ENCODE measurements around the gene MTHFD1. TPM values are rescaled to one million over a fixed set of nuclear protein-coding genes. Genes with fewer than 3 reads are reported as not detected.

The MTHFD1 gene
- total RNA-seq, 1 donor from 2014 or later: 27.9 TPM

GRCh38 chr14:64495252-64495651 is 107.1 kb downstream of the MTHFD1 start:
- DNase-seq: no peak

- DNase-seq: no peak
Observed at GRCh38 chr14:64496764-64497163, 108.6 kb downstream of the MTHFD1 start.

- DNase-seq: no peak
Observed at GRCh38 chr14:64500088-64500487, 111.9 kb downstream of the MTHFD1 start.

GRCh38 chr14:64501411-64502171 is 113.4 kb downstream of the MTHFD1 start:
- DNase-seq: no peak

GRCh38 chr14:64502456-64502855 is 114.3 kb downstream of the MTHFD1 start:
- no peak for DNase-seq

- DNase-seq: no peak
Observed at GRCh38 chr14:64502887-64503433, 114.8 kb downstream of the MTHFD1 start.

- peak; percentile 89 for DNase-seq
Observed at GRCh38 chr14:64503434-64504309, 115.5 kb downstream of the MTHFD1 start, which contains the start of gene ZBTB25. Gene ZBTB25 (minus strand): TSS chr14:64503838. CDS start chr14:64490533, 13,305 bp downstream.

- peak; percentile 85 for DNase-seq
Observed at GRCh38 chr14:64504310-64504896, 116.2 kb downstream of the MTHFD1 start, which contains the start of gene ZBTB1. Gene ZBTB1 (plus strand): TSS chr14:64504770. CDS start chr14:64521505, 16,735 bp downstream.

GRCh38 chr14:64504897-64505794 is 117.0 kb downstream of the MTHFD1 start:
- DNase-seq: peak; percentile 73

GRCh38 chr14:64506721-64507120 is 118.6 kb downstream of the MTHFD1 start:
- DNase-seq: no peak

- no peak for DNase-seq
Observed at GRCh38 chr14:64507376-64508156, 119.4 kb downstream of the MTHFD1 start.

GRCh38 chr14:64508215-64508776 is 120.1 kb downstream of the MTHFD1 start:
- DNase-seq: no peak

GRCh38 chr14:64509036-64509435 is 120.9 kb downstream of the MTHFD1 start:
- no peak for DNase-seq

Small RNAs within 50 kb of the gene (small RNA-seq; reads per million reads assigned to genes)
- not detected for gene AL161756.2

Other genes starting within 250 kb of the MTHFD1 start
- gene ESR2, start 94.0 kb upstream of the MTHFD1 start, total RNA-seq: 1.4 TPM
- 31.7 TPM for gene AKAP5, start 77.1 kb downstream of the MTHFD1 start, total RNA-seq
- gene ZBTB25, start 115.5 kb downstream of the MTHFD1 start, total RNA-seq: 17.2 TPM
- gene ZBTB1, start 116.4 kb downstream of the MTHFD1 start, total RNA-seq: 47.6 TPM
- gene HSPA2, start 152.4 kb downstream of the MTHFD1 start, total RNA-seq: 7.6 TPM
- 1.4 TPM for gene PPP1R36, start 161.6 kb downstream of the MTHFD1 start, total RNA-seq

All from occipital lobe (tissue), 3 donors.